HG03095 (cell line): ENCODE measurements around the gene NHLRC1.

Source experiments
- ATAC-seq: cut with Tn5 transposase; IDR thresholded peaks from one replicate; pipeline ENCODE4 v1.9.1; 2021; ENCODE audit warnings: moderate library complexity; ENCODE audit not compliant: unreplicated experiment

The NHLRC1 gene

DNA sequence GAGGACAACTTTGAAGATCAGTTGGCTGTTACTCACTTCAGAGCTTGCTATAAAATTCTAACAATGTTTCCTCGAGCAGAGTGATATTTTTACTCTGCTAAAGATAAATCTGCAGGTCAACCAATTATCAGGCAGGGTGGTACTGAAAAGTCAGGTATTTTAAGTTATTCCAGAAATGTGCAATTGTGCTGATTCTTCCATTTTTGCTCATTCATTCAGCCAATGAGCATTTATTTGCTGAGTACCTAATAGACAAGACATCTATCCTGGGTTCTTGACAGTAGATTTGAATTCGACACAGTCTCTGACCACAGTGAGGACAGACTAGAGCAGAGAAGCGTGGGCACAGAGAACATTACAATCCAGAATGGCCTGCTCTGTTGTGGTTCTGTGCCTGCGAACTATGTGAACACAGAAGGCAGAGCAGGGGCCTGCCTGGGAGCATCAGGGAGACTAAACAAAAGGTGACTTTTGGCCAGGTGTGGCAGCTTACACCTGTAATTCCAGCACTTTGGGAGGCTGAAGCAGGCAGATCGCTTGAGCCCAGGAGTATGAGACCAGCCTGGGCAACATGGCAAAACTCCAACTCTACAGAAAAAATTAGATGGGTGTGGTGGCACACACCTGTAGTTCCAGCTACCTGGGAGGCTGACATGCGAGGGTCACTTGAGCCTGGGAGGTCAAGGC is 17.6 kb upstream of the NHLRC1 start:
- ATAC-seq: no peak

DNA sequence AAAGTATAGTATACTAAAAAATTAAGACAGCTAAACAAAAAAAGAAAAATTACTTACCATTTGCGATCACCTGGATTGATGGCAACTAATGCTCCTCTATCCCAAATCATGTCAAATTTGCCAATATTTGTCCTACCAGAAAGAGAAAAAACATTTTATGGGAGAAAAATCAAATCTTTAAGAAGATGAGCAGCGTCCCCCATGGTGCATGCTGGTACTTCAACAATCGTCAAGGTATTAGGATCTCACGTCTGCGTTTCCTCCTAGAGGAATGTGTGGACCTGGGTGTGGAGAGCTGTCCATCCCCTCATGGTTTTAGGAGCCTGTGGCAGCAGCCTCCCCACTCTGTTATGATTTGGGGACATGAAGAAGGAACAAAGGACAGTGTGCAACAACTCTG is 16.4 kb upstream of the NHLRC1 start:
- ATAC-seq: no peak

DNA sequence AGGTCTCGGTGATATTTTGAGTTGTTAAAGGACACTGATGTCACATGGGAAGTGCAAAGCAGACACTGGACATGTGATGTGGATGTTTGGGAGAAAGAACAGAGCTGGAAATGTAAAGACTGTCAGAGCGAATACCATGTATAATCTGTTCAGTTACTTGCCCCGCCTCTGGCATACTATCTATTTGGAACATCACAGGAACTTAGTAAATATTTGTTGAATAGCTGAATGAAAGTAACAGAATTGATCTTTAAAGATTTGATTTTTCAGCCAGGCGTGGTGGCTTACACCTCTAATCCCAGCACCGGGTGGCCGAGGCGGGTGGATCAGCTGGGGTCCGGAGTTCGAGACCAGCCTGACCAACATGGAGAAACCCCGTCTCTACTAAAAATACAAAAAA is 13.8 kb upstream of the NHLRC1 start:
- ATAC-seq: no peak

DNA sequence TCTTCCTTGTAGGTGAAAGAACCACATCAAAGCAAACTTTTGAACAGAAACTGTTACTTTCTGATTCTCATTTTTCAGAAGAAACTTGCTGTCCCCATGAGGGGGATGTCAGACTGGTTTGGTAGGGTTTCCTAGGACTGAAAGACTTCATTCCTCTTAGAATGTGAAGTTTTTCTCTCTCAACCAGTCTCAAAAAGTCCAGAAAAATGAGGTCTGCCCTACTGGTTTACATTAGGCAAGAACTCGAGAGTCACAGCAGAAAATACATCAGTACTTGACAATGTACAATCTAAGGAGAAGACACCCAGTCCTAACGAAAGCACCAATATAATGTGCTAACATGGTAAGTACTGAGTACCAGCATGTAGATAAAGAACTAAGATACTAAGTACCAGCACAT is 12.7 kb upstream of the NHLRC1 start:
- ATAC-seq: no peak

DNA sequence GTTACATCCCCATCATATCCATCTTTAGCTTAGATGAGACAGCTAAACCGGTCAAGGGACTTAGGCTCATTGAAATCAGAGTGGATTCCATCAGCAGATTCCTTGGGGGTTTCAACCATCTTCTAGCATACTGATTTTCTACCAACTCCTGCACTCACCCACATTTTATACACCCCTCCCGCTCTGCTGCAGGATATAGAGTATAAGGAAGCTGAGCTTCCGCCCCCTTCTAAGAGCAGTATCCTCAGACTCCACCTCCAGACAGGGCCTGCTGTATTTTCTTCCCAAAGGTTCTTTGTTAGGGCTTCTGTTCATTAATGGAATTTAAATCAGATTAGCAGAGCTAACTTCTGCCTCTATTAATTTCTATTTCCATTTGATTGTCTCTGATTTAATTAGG is 9.9 kb upstream of the NHLRC1 start:
- ATAC-seq: no peak

DNA sequence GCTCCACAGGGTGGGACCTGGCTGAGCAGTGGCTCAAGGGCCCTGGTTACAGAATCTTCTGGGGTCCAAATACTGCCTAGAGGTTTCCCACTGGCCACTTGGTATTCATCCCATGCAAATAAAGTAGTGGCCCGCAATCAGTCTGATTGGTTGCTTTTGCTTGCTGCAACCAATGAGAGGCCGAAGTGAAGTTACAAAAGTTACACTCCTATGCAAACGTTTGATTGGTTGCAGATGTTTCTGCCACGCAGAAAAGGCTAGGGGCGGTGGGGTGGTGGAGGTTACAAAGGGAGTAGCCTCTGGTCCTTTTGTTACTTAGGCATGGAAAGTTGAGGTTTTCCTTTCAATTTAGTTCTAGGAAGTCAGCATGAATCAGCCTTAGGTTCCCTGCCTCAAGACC is 3.6 kb upstream of the NHLRC1 start:
- no peak for ATAC-seq

DNA sequence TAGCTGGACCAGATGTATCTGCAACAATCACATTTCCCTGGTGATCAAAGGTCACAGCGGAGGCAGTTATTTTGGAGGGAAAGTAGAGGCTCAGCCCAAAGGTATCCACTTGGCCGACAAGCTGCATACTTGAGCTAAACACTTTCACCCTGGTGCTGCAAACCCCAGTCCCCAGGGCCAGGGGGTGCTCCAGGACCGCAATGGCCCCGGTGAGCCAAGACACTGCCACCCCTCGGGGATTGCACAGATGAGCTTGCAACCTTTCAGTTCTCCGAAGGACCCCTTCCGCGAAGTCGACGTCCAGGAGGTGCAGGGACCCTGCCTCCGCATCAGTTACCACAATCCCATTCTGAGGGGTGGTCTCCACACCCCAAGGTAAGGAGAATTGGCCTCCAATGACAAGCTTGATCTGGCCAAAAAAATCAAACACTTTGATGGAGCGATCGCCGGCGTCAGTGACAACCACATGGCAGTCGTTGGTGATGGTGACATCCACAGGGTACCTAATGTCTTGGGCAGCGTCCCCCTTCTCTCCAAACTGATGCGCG is 823 bp downstream of the NHLRC1 start:
- no peak for ATAC-seq

DNA sequence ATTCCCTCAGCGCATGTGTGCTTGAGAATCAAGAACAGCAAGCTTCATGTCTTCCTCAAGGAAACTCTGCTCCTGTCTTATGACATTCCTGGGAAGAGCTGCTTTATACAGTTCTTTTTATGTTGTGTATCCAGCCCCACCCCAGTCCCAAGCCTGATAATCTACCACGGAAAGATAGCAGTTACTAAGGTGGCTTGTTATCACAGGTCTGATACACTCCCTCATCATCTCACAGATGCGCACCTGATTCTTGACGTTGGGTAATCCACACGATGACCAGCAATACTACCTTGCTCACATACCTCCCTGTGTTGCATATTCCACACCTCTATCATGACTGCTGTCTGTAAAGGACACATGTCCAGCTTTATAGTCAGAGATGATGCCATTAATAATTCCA is 3.2 kb downstream of the NHLRC1 start:
- ATAC-seq: no peak

DNA sequence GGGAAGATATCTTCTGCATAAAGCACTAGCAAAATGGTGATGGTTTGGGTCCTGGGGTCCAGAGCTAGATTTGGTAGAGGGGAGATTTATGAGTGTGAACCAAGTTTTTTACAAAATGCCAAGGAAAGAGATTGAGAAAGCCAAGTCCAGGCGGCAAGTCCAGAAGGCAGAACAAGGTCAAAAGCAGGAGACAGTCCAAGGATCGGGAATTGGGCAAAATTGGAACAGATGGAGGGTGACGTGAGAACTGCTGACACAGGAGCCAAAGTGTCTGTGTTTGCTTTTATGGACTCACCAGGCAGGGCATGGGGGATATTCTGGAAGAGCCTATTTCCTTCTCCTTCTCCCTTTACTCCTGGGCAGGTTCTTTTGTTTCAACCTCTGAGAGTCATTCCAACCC is 4.1 kb downstream of the NHLRC1 start:
- ATAC-seq: no peak

DNA sequence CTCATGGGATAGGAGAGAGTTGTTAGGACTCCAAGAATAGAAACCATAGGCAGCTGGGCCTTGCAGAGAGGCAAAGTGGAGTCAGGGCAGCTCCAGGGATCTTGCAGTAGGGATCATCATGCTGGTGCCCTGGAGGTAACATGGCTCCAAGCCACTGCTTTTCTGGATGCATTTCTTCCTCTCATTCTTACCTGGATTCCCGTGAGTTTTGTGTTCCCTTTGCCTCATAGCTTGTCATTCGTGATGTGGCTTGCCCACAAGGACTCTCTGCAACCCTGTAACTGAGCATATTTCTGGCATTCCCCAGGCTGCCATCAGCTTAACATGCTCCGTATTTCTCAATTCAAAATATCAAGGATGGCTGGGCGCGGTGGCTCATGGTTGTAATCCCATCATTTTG is 5.3 kb downstream of the NHLRC1 start:
- ATAC-seq: no peak

DNA sequence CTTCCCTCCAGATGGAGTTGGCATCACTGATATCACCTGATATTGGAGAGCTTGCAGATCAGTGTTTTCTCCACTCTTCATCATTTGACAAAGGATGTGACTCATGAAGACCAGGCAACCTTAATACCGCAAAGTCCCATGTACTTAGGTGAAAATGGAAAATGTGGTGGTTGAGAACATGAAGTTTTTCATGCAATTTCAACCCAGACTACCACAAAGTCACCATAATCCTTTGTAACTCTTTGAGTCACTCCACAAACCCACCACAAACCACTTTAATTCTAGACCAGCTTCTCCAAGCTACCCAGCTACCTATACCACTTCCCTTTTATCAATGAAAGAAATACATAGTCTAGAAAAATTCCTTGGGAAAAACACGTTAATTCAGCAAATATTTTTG is 7.1 kb downstream of the NHLRC1 start:
- no peak for ATAC-seq

DNA sequence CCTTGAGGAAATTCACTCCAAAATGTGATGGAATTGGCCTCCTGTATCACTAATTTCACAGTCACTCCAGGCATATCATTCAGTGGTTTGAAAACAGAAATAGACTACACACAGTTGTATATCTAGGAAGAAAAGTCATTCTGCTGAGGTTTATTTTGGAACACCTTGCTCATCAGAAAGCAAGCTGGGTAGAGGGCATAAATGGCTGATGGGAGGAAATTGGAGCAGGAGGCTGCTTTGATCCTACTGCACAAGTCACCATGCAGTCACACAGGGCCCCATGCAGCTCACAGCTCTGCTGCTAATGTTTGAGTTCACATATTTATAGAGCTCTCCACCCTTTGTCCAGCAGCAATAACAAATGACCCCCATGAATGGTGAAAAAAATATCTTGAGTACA is 12.3 kb downstream of the NHLRC1 start:
- no peak for ATAC-seq

DNA sequence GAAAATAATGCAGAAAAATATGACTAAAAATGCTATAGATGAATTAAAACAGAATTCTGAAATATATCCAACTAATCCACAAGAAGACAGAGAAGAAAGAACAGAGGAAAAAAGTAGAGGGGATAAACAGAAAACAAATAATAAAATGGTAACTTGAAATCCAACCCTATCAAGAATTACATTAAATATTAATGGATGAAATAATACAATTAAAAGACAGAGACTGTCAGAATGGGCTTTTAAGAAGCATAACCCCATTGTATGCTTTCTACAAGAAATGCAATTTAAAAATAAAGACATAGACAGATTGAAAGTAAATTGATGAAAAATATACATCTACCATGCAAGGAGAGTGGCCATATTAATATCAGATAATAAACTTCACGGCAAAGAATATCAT is 15.4 kb downstream of the NHLRC1 start:
- ATAC-seq: no peak

DNA sequence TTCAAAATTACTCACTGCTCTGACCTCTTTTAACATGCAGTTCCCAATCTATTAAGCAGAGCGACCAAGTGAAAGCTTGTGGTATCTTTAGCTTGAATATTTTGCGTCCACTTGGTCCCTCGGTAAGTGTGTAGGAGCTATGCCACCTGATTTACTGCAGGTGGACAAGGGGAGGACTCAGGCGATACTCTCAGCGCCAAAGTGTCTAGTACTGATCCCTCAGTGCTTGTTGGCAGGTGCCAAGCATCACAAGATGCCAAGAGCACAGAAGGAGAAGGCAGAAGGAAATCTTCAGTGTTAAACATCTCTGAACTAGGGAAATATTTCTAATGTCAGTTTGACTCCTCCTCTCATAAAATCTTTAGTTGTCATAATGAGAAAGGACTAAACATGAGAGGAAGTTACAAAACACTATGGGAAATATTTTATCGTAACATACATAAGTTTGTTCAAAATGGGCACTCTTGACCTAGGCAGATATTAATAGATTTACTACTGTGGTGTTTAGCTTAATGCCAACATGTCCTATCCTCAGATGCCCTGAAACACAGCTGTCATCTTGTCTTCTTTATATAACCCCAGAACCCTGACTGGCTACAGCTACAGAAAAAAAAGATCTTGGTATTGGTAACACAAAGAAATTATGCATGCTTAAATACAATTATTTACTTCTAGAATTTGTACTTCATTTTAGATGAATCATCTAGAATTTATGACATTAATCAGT is 19.5 kb downstream of the NHLRC1 start:
- no peak for ATAC-seq

DNA sequence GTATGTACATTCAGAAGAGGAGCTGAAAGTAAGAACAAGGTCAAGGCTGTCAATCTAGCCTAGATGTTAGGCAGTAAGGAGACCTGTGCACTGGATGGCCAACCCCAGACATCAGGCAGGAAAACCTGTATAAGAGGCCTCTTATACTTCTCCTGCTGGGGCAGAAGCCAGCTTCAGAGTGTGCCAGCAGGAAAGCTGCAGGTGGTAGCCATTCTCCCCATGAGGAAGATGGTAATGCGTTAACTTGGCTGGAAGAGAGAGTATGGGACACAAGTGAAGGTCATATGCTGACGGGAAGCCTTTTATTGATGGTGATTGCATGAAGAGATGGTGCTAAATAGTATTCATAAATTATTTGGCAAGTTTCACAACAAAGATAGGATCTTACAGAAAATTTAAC is 20.6 kb downstream of the NHLRC1 start:
- ATAC-seq: no peak

DNA sequence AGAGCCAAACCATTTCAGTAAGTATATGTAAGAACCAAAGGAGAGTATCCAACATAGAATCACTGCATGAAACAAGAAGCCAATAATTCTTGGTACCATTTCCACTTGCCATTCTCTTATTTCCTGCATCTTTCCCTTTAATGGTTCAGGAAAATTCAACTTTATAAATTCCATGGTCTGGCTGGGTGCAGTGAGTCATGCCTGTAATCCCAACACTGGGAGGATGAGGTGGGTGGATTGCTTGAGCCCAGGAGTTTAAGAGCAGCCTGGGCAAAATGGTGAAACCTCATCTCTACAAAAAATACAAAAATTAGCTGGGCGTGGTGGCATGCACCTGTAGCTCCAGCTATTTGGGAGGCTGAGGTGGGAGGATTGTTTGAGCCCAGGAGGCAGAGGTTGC is 21.2 kb downstream of the NHLRC1 start:
- no peak for ATAC-seq

DNA sequence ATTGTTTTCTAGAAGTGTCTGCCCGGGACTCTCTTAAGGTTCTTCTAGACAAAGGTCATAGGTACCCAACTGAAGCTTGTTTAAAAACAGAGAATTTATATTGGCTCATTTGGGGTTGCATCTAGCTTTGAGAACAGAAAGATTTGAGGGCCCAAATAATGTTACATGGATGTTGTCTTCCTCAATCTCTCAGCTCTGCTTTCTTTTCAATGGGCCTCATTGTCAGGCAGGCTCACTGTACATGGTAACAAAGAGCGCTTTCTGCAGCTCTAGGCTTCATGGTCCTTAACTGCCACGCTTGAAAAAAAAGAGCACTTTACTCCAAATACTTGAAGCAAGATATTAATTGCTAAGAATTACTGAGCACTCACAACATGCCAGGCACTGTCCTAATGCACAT is 22.2 kb downstream of the NHLRC1 start:
- ATAC-seq: no peak

DNA sequence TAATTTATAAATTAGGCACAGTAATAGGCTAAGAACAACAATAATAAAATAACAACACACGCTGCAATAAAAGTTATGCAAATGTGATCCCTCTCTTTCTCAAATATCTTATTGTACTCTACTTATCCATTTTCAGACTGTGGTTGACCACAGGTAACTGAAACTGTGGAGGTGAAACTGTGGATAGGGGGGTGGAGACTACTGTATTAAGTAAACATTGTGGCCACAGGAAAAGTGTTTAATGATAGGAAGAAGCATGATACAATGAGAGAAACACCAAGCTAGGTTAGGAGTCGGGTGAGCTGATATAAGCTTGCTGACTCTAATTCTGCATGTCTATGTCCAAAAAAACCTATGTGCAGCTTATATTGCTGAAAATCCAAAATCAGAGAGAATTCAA is 23.0 kb downstream of the NHLRC1 start:
- ATAC-seq: no peak

DNA sequence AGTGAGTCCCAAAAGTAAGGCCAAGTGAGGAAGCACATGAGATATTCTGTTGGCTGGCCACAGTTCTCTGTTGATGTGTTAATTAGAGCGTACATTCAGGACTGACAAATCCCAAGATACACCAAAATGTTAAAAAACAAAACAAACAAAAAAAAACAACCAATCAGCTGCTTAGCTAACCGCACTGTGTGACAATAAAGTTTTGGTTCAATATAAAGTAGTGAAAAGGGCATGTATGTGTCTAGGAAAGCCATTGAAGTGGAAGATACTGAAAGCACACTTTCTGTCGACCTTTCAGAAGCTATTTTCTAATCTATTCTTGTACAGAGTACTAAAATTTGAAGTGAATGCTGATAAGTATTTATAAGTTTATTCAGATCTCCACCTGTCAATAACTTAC is 26.1 kb downstream of the NHLRC1 start:
- no peak for ATAC-seq

DNA sequence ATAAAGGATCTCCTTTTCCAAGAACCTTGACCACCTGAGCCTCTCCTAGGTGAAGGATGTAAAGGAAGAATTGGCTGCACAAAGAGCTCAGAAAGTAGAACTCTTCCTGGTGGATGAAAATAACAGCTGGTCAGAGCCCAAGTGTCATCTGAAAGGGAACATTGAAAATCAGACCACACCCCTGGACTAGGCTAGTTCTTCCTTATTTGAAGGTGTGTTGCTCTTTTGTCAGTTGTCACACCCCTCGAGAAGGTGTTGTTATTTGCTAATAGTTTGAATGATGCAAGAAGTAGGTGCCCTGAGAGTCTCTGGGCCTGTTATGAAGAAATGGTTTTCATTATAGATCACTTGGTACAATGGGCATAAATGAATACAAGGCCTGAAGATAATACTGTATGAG is 31.1 kb downstream of the NHLRC1 start:
- no peak for ATAC-seq

DNA sequence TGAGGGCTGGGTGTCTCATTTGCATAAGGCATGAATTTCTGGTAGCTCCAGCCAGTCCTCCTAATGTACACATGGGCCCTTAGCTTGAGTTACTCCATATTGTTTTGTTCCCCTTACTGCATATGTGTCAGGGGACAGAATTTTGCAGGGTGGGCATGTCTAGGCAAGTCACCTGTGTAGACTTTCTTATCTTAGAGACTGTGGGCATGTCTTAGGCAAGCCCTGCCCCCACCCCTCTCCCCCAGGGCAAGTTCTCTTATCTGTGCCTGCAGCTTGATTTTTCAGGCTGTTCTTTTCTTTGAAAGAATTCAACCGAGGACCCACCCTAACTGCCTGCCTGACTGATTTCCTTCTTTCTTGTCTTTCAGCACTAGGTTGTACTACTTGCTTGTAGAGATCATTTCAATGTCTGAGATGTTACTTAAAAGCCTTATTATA is 32.1 kb downstream of the NHLRC1 start:
- no peak for ATAC-seq

DNA sequence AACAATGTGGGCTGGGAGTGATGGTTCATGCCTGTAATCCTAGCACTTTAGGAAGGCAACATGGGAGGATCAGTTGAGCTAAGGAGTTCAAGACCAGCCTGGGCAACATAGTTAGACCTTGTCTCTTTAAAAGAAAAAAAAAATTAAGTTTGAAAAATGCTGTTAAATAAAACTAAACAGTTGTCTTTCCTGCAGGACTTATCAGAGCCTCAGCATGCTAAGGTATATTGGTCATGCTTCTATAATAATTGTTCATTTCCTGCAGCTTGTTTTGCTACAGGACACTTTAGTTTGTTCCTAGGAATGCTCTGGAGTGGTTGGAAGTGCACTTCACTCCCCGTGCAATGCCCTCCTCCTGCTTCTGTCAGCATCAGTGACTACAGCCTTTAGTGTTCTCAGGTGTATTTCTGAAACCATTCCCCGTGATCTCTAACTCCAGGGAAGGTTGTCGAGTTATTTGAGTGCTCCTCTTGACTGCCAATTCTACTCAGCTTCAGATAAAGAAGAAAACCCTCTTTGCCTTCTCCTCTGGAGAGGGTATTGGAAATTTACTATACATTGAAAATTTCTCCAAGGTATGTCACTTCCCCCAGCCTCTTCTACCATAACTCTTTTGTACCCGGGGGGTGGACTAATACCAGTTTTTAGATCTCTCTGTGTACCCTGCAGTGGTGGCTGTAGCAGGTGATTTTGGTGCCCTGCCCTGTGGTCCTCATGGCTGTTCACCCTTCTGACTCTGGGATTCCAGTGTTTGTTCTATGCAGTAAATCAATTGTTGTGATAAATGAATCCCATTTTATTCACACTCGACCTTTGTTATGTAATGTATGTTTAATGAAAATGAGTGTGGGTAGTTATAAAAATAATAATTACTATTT is 33.8 kb downstream of the NHLRC1 start:
- ATAC-seq: no peak
